Suprapubic skin (tissue), 4 donors: ENCODE results near the gene ENG. TPM values are rescaled to one million over a fixed set of nuclear protein-coding genes. Genes with fewer than 3 reads are reported as not detected.

Experiments
- DNase-seq, 2 donors: peaks; one replicate each; pipeline ENCODE4 v3.0.0-alpha.2; 2019; ENCODE audit warnings: low spot score in 2 of 2
- H3K27ac ChIP-seq: fragments of 200-600 bp; sonication (generic); one replicate; pipeline ENCODE4 v1.5.1; 2019
- H3K27me3 ChIP-seq: fragments of 200-600 bp; sonication (generic); one replicate; pipeline ENCODE4 v1.5.1; 2019
- H3K36me3 ChIP-seq: fragments of 200-600 bp; sonication (generic); one replicate; pipeline ENCODE4 v1.5.1; 2019
- H3K4me1 ChIP-seq: fragments of 200-600 bp; sonication (generic); one replicate; pipeline ENCODE4 v1.5.1; 2019
- H3K4me3 ChIP-seq: fragments of 200-600 bp; sonication (generic); one replicate; pipeline ENCODE4 v1.5.1; 2019; ENCODE audit warnings: mild to moderate bottlenecking
- H3K9me3 ChIP-seq: fragments of 200-600 bp; sonication (generic); one replicate; pipeline ENCODE4 v1.5.1; 2019
- CTCF ChIP-seq, 2 donors: fragments of 200-600 bp in 1 of 2; fragments of 450-650 bp in 1 of 2; sonication (generic) in 1 of 2; IDR thresholded peaks; one replicate each; pipeline ENCODE4 v1.5.1; 2016 to 2019; ENCODE audit warnings: antibody characterized with exemption in 2 of 2, mild to moderate bottlenecking in 1 of 2, moderate library complexity in 1 of 2
- EP300 ChIP-seq: sonication (generic); formaldehyde crosslinking; IDR thresholded peaks from one replicate; pipeline ENCODE4 v1.6.1; 2017; ENCODE audit warnings: antibody characterized with exemption
- POLR2A ChIP-seq, 2 donors: fragments of 450-650 bp; IDR thresholded peaks; one replicate each; pipeline ENCODE4 v1.6.1; 2017; ENCODE audit warnings: antibody characterized with exemption in 2 of 2, mild to moderate bottlenecking in 2 of 2, moderate library complexity in 2 of 2
- POLR2AphosphoS5 ChIP-seq, 3 donors: sonication (generic); formaldehyde crosslinking; IDR thresholded peaks; one replicate each; pipeline ENCODE4 v1.6.1; 2017; ENCODE audit warnings: antibody characterized with exemption in 3 of 3
- WGBS: methylation state at CpG from one replicate; pipeline ENCODE4 v1.1.5; 2018; 5-methylcytosine and 5-hydroxymethylcytosine counted together
- total RNA-seq, 4 donors: library from RNA; depleted of rRNA; stranded (reverse); fragments of >200 nt; gene quantifications; one replicate each; pipeline ENCODE4 v1.1.0, GENCODE V29; 2016

ENG gene
- total RNA-seq, 4 donors from 2014 or later = 17.2 to 38.7 (median 31.2) TPM

DNA sequence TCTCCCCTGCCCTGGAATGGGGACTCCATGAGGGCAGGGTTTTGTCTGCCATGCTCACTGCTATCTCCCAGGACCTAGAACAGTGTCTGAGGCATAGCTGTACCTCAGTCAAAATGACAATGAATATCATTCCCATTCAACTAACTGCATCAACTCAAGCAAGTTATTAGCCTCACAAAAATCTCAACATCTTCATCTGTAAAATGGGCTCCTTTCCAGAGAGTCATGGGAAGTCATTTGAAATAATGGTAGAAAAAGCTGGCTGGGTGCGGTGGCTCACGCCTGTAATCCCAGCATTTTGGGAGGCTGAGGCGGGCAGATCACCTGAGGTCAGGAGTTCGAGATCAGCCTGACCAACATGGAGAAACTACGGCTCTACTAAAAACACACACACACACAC, 85.4 kb downstream of the ENG start:
- WGBS = 86% methylated on average over 5 of the region's 5 CpGs
- Histone ChIP-seq H3K36me3 (no peaks in the 10 kb centered on the region), H3K9me3 (no peaks in the 10 kb centered on the region), H3K4me3 (no peak overlapping the region), H3K27me3 (no peaks in the 10 kb centered on the region), H3K27ac (peak overlapping the region; percentile 69), H3K4me1 (peaks cover 42% of the 10 kb centered on the region)
- DNase-seq = no peak
- TF ChIP-seq CTCF (IDR thresholded peaks at IDR 0.05) (no peak), POLR2A (IDR thresholded peaks at IDR 0.05) (no peak), EP300 (no peak), POLR2AphosphoS5 (IDR thresholded peaks at IDR 0.05) (no peak)

DNA sequence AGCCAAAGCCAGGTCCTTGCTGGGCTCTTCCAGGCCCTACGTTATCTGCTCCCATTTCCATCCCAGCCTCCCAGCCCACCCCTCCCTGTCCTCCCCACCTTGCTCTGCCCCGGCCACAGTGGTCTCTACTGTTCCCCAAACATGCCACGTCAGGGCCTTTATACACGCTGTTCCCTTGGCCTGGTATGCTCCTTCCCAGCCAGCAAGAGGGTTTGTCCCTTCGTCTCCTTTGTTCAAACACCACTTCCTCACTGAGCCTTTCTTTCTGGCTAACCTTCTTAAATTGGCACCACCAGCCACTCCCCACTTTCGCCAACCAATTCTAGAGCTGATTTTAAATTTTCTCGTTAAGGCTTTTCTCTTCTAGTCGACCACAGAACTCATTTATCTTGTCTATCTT, 85.8 kb downstream of the ENG start:
- TF ChIP-seq CTCF (IDR thresholded peaks at IDR 0.05) (no peak), POLR2A (IDR thresholded peaks at IDR 0.05) (no peak), EP300 (no peak), POLR2AphosphoS5 (IDR thresholded peaks at IDR 0.05) (no peak)
- peaks cover 46% of the 10 kb centered on the region for H3K4me1 ChIP-seq
- H3K4me3 ChIP-seq = no peak overlapping the region
- WGBS = 66% methylated on average over 8 of the region's 8 CpGs
- no peaks in the 10 kb centered on the region for H3K27me3 ChIP-seq
- peak overlapping the region; percentile 69 for H3K27ac ChIP-seq
- DNase-seq = no peak
- no peaks in the 10 kb centered on the region for H3K36me3 ChIP-seq
- no peaks in the 10 kb centered on the region for H3K9me3 ChIP-seq

DNA sequence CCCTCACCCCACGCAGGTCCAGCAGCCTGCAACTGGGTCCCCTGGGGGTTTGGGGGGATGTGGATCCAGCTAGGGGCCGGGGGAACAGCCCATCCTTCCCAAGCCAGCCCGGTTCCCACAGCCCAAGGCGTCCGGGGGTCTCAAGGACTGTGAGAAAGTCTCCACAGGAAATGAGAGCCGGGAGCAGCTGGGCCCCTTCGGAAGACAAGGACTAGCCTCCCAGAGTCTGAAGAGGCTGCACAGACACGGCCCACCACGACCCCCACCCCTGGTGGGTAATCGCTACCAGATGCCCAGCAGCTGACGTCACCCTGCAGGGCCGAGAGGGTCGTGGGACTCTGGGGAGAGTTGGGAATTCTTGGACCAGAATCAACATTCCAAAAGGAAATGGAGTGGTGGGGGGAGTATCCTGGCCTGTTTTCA, 86.5 kb downstream of the ENG start:
- no peak for DNase-seq
- TF ChIP-seq EP300 (no peak), POLR2AphosphoS5 (IDR thresholded peaks at IDR 0.05) (no peak), CTCF (IDR thresholded peaks at IDR 0.05) (no peak), POLR2A (IDR thresholded peaks at IDR 0.05) (no peak)
- peak overlapping the region; percentile 16 for H3K4me3 ChIP-seq
- no peaks in the 10 kb centered on the region for H3K9me3 ChIP-seq
- WGBS = 59% methylated on average over 8 of the region's 13 CpGs
- H3K36me3 ChIP-seq = no peaks in the 10 kb centered on the region
- no peaks in the 10 kb centered on the region for H3K27me3 ChIP-seq
- peaks cover 51% of the 10 kb centered on the region for H3K4me1 ChIP-seq
- peak overlapping the region; percentile 69 for H3K27ac ChIP-seq

- H3K4me1 ChIP-seq = peaks cover 51% of the 10 kb centered on the region
- peak overlapping the region; percentile 16 for H3K4me3 ChIP-seq
These were observed 87.0 kb downstream of the ENG start for GRCh38 chr9:127767410-127767809.

GRCh38 chr9:127765418-127765817, 89.0 kb downstream of the ENG start:
- Histone ChIP-seq H3K27me3 (no peaks in the 10 kb centered on the region), H3K27ac (peak overlapping the region; percentile 15), H3K4me3 (no peak overlapping the region), H3K4me1 (peaks cover 48% of the 10 kb centered on the region), H3K9me3 (no peaks in the 10 kb centered on the region), H3K36me3 (no peaks in the 10 kb centered on the region)
- no peak for TF ChIP-seq POLR2A (IDR thresholded peaks at IDR 0.05)
- no peak for TF ChIP-seq CTCF (IDR thresholded peaks at IDR 0.05)
- TF ChIP-seq EP300 = no peak
- TF ChIP-seq POLR2AphosphoS5 (IDR thresholded peaks at IDR 0.05) = no peak
- 64% methylated on average over 1 of the region's 1 CpG for WGBS
- no peak for DNase-seq

More at GRCh38 chr9:127767410-127767809, 87.0 kb downstream of the ENG start:
- DNase-seq = no peak
- H3K27ac ChIP-seq = peak overlapping the region; percentile 69
- TF ChIP-seq CTCF (IDR thresholded peaks at IDR 0.05) (no peak), POLR2AphosphoS5 (IDR thresholded peaks at IDR 0.05) (no peak), POLR2A (IDR thresholded peaks at IDR 0.05) (no peak)
- H3K9me3 ChIP-seq = no peaks in the 10 kb centered on the region
- no peaks in the 10 kb centered on the region for H3K27me3 ChIP-seq
- 60% methylated on average over 3 of the region's 3 CpGs for WGBS
- H3K36me3 ChIP-seq = no peaks in the 10 kb centered on the region

Other genes starting within 250 kb of the ENG start
- 10 to 100 TPM; 18.4 to 28.2 (median 24.5) TPM for gene STXBP1, start 242.4 kb downstream of the ENG start, total RNA-seq
- gene CFAP157, start 147.7 kb downstream of the ENG start, total RNA-seq = under 1 TPM in 2 of 4 donors, not detected in 2; 0.24 to 0.57 TPM
- 10 to 100 TPM in 3 of 4 donors, 1 to 10 TPM in 1; 7.4 to 58.4 (median 41.6) TPM for gene PTRH1, start 139.0 kb downstream of the ENG start, total RNA-seq
- under 1 TPM in 2 of 4 donors, not detected in 2; 0.16 to 0.21 TPM for gene TTC16, start 138.6 kb downstream of the ENG start, total RNA-seq
- gene TOR2A, start 119.4 kb downstream of the ENG start, total RNA-seq = 10 to 100 TPM; 16.1 to 24.3 (median 19.3) TPM
- gene SH2D3C, start 76.0 kb downstream of the ENG start, total RNA-seq = 1 to 10 TPM; 3.4 to 8.9 (median 6.1) TPM
- gene CDK9, start 68.6 kb downstream of the ENG start, total RNA-seq = 100 to 1,000 TPM in 1 of 4 donors, 10 to 100 TPM in 3; 57.2 to 119 (median 72.7) TPM
- 10 to 100 TPM; 22.9 to 50.3 (median 28.3) TPM for gene FPGS, start 51.8 kb downstream of the ENG start, total RNA-seq
- gene AK1, start 23.0 kb upstream of the ENG start, total RNA-seq = 10 to 100 TPM; 22.6 to 36.0 (median 26.0) TPM
- 10 to 100 TPM; 41.6 to 50.5 (median 47.0) TPM for gene ST6GALNAC6, start 44.9 kb upstream of the ENG start, total RNA-seq
- gene ST6GALNAC4, start 62.4 kb upstream of the ENG start, total RNA-seq = 10 to 100 TPM; 14.6 to 25.2 (median 20.2) TPM
- 10 to 100 TPM in 1 of 4 donors, 1 to 10 TPM in 3; 5.8 to 14.7 (median 9.2) TPM for gene PIP5KL1, start 76.1 kb upstream of the ENG start, total RNA-seq
- 10 to 100 TPM; 19.4 to 39.7 (median 30.6) TPM for gene DPM2, start 83.2 kb upstream of the ENG start, total RNA-seq
- gene EEIG1, start 126.3 kb upstream of the ENG start, total RNA-seq = 10 to 100 TPM; 43.1 to 85.8 (median 59.5) TPM
- 10 to 100 TPM in 3 of 4 donors, 1 to 10 TPM in 1; 9.6 to 14.7 (median 12.6) TPM for gene NAIF1, start 212.7 kb upstream of the ENG start, total RNA-seq
- 100 to 1,000 TPM in 1 of 4 donors, 10 to 100 TPM in 3; 37.9 to 106 (median 66.5) TPM for gene SLC25A25, start 213.6 kb upstream of the ENG start, total RNA-seq